IPS-20b (cell line): ENCODE data around the gene NAT8L.
A peak's percentile ranks its signal among the peaks of the same experiment; 100 is the strongest.

ENCODE experiments used
- H3K27ac ChIP-seq: one replicate; pipeline ENCODE4 v1.5.1; 2013; ENCODE audit warnings: low read length
- H3K27me3 ChIP-seq: 2 replicates; pipeline ENCODE4 v1.6.1; 2013; ENCODE audit warnings: mild to moderate bottlenecking, low read length, inconsistent platforms; ENCODE audit not compliant: insufficient read depth
- H3K36me3 ChIP-seq: 2 replicates; pipeline ENCODE4 v1.6.1; 2013; ENCODE audit warnings: low read depth, mild to moderate bottlenecking, inconsistent platforms, low read length, moderate library complexity; ENCODE audit not compliant: insufficient read depth
- H3K4me1 ChIP-seq: 2 replicates; pipeline ENCODE4 v1.6.1; 2013; ENCODE audit warnings: mild to moderate bottlenecking, control low read depth, inconsistent platforms, low read length, moderate library complexity; ENCODE audit not compliant: insufficient read depth
- H3K4me3 ChIP-seq: 2 replicates; pipeline ENCODE4 v1.5.1; 2013; ENCODE audit warnings: mild to moderate bottlenecking, low read length, inconsistent platforms
- H3K9ac ChIP-seq: 2 replicates; pipeline ENCODE4 v1.6.1; 2013; ENCODE audit warnings: low read depth, mild to moderate bottlenecking, inconsistent platforms, low read length, moderate library complexity
- H3K9me3 ChIP-seq: 2 replicates; pipeline ENCODE4 v1.6.1; 2013; ENCODE audit warnings: mild to moderate bottlenecking, low read depth, low read length, inconsistent platforms; ENCODE audit not compliant: insufficient read depth

The NAT8L gene

GRCh38 chr4:2040391-2041238 is 18.5 kb upstream of the NAT8L start:
- Histone ChIP-seq H3K4me3 (peak overlapping the region; percentile 73; the same call in 1 of the 2 replicates), H3K27ac (no peak overlapping the region), H3K9ac (no peak overlapping the region), H3K4me1 (no peaks in the 10 kb centered on the region), H3K36me3 (no peaks in the 10 kb centered on the region), H3K27me3 (peaks cover 67% of the 10 kb centered on the region), H3K9me3 (no peaks in the 10 kb centered on the region)

- H3K9me3 ChIP-seq: no peaks in the 10 kb centered on the region
- H3K27ac ChIP-seq: no peak overlapping the region
- peak overlapping the region; percentile 73 for H3K4me3 ChIP-seq
- no peaks in the 10 kb centered on the region for H3K4me1 ChIP-seq
- no peak overlapping the region for H3K9ac ChIP-seq
- H3K36me3 ChIP-seq: no peaks in the 10 kb centered on the region
- H3K27me3 ChIP-seq: peaks cover 64% of the 10 kb centered on the region
Observed at GRCh38 chr4:2041239-2042130, 17.6 kb upstream of the NAT8L start.

- H3K9ac ChIP-seq: no peak overlapping the region
- peaks cover 57% of the 10 kb centered on the region for H3K27me3 ChIP-seq
- H3K4me1 ChIP-seq: no peaks in the 10 kb centered on the region
- no peaks in the 10 kb centered on the region for H3K36me3 ChIP-seq
- no peaks in the 10 kb centered on the region for H3K9me3 ChIP-seq
- no peak overlapping the region for H3K27ac ChIP-seq
- peak overlapping the region; percentile 73; the same call in 1 of the 2 replicates for H3K4me3 ChIP-seq
Observed at GRCh38 chr4:2042204-2042946, 16.8 kb upstream of the NAT8L start.

GRCh38 chr4:2042947-2043395 is 16.2 kb upstream of the NAT8L start:
- Histone ChIP-seq H3K27ac (no peak overlapping the region), H3K27me3 (peaks cover 57% of the 10 kb centered on the region), H3K4me1 (no peaks in the 10 kb centered on the region), H3K9me3 (no peaks in the 10 kb centered on the region), H3K36me3 (no peaks in the 10 kb centered on the region), H3K4me3 (peak overlapping the region; percentile 40; the same call in 1 of the 2 replicates), H3K9ac (no peak overlapping the region)

- no peak overlapping the region for H3K27ac ChIP-seq
- peaks cover 53% of the 10 kb centered on the region for H3K27me3 ChIP-seq
- no peak overlapping the region for H3K9ac ChIP-seq
- H3K9me3 ChIP-seq: no peaks in the 10 kb centered on the region
- H3K4me3 ChIP-seq: no peak overlapping the region
- H3K4me1 ChIP-seq: no peaks in the 10 kb centered on the region
- no peaks in the 10 kb centered on the region for H3K36me3 ChIP-seq
Observed at GRCh38 chr4:2043396-2044118, 15.6 kb upstream of the NAT8L start.

- H3K4me3 ChIP-seq: no peak overlapping the region
- H3K9me3 ChIP-seq: no peaks in the 10 kb centered on the region
- H3K9ac ChIP-seq: no peak overlapping the region
- no peak overlapping the region for H3K27ac ChIP-seq
- H3K27me3 ChIP-seq: peaks cover 47% of the 10 kb centered on the region
- H3K36me3 ChIP-seq: no peaks in the 10 kb centered on the region
- H3K4me1 ChIP-seq: no peaks in the 10 kb centered on the region
Observed at GRCh38 chr4:2044119-2044485, 15.0 kb upstream of the NAT8L start.

- H3K9me3 ChIP-seq: no peaks in the 10 kb centered on the region
- no peak overlapping the region for H3K9ac ChIP-seq
- peaks cover 40% of the 10 kb centered on the region for H3K27me3 ChIP-seq
- no peaks in the 10 kb centered on the region for H3K4me1 ChIP-seq
- H3K4me3 ChIP-seq: no peak overlapping the region
- H3K36me3 ChIP-seq: no peaks in the 10 kb centered on the region
- H3K27ac ChIP-seq: no peak overlapping the region
Observed at GRCh38 chr4:2044542-2045517, 14.3 kb upstream of the NAT8L start.

GRCh38 chr4:2045518-2045951 is 13.6 kb upstream of the NAT8L start:
- H3K27ac ChIP-seq: no peak overlapping the region
- no peaks in the 10 kb centered on the region for H3K4me1 ChIP-seq
- no peaks in the 10 kb centered on the region for H3K9me3 ChIP-seq
- H3K27me3 ChIP-seq: peaks cover 33% of the 10 kb centered on the region
- no peaks in the 10 kb centered on the region for H3K36me3 ChIP-seq
- H3K4me3 ChIP-seq: no peak overlapping the region
- H3K9ac ChIP-seq: no peak overlapping the region

GRCh38 chr4:2046031-2046961 is 12.8 kb upstream of the NAT8L start:
- Histone ChIP-seq H3K36me3 (no peaks in the 10 kb centered on the region), H3K9me3 (no peaks in the 10 kb centered on the region), H3K27me3 (peaks cover 31% of the 10 kb centered on the region), H3K4me1 (peaks cover under 1% of the 10 kb centered on the region; the same call in 1 of the 2 replicates), H3K27ac (no peak overlapping the region), H3K4me3 (no peak overlapping the region), H3K9ac (no peak overlapping the region)
